ENCODE results near the gene GPRIN3.

DNA sequence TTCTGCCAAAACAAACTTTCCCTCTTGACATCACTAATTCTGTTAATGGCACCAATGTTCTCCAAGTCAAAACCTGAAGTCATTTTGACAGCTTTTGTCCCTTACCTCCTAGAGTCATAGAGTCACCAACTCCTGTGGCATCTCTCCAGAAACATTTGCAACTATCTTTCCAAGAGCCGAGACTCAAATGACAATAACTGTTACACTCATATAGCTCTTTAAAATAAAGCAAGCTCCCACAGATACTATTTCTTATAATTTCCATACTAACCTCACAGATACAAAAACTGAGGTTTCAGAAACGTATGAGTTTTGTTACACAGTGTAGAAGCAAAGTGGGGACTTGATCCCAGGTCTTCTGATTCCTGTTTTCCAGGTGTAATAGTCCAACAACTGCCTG is 18.3 kb downstream of the GPRIN3 start:
- TF ChIP-seq, protein P1, sequence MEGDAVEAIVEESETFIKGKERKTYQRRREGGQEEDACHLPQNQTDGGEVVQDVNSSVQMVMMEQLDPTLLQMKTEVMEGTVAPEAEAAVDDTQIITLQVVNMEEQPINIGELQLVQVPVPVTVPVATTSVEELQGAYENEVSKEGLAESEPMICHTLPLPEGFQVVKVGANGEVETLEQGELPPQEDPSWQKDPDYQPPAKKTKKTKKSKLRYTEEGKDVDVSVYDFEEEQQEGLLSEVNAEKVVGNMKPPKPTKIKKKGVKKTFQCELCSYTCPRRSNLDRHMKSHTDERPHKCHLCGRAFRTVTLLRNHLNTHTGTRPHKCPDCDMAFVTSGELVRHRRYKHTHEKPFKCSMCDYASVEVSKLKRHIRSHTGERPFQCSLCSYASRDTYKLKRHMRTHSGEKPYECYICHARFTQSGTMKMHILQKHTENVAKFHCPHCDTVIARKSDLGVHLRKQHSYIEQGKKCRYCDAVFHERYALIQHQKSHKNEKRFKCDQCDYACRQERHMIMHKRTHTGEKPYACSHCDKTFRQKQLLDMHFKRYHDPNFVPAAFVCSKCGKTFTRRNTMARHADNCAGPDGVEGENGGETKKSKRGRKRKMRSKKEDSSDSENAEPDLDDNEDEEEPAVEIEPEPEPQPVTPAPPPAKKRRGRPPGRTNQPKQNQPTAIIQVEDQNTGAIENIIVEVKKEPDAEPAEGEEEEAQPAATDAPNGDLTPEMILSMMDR (CRISPR knock-in tag; IDR thresholded peaks at IDR 0.05): no peak
- no peak for TF ChIP-seq CAMTA2 (CRISPR knock-in tag; IDR thresholded peaks at IDR 0.05; ENCODE audit: borderline replicate concordance)
- no peak for TF ChIP-seq TRIM24 (CRISPR knock-in tag; IDR thresholded peaks at IDR 0.05)
- TF ChIP-seq EP300 (IDR thresholded peaks at IDR 0.05; ENCODE audit: low read depth in 2 of 2, low read length in 2 of 2): no peak
- no peak for TF ChIP-seq EP300 (CRISPR knock-in tag; IDR thresholded peaks at IDR 0.05; ENCODE audit: borderline replicate concordance)
- TF ChIP-seq POLR2AphosphoS2 (IDR thresholded peaks at IDR 0.05; ENCODE audit: low read depth, low read length): no peak
- no peak for TF ChIP-seq POLR2A (IDR thresholded peaks at IDR 0.05; ENCODE audit: insufficient read depth in 1 of 2, low read depth in 2 of 2, low read length in 2 of 2)
- no peak for TF ChIP-seq ZBTB8A (CRISPR knock-in tag; IDR thresholded peaks at IDR 0.05; ENCODE audit: borderline replicate concordance, low read depth)
- TF ChIP-seq SPEN (CRISPR knock-in tag; IDR thresholded peaks at IDR 0.05; ENCODE audit: low read depth): no peak
- TF ChIP-seq EZH2 (conservative IDR thresholded peaks at IDR 0.05; ENCODE audit: low read depth, low read length): no peak

Data from HepG2 (cell line).